ENCODE measurements around the gene MORN1.

MORN1 gene

DNA sequence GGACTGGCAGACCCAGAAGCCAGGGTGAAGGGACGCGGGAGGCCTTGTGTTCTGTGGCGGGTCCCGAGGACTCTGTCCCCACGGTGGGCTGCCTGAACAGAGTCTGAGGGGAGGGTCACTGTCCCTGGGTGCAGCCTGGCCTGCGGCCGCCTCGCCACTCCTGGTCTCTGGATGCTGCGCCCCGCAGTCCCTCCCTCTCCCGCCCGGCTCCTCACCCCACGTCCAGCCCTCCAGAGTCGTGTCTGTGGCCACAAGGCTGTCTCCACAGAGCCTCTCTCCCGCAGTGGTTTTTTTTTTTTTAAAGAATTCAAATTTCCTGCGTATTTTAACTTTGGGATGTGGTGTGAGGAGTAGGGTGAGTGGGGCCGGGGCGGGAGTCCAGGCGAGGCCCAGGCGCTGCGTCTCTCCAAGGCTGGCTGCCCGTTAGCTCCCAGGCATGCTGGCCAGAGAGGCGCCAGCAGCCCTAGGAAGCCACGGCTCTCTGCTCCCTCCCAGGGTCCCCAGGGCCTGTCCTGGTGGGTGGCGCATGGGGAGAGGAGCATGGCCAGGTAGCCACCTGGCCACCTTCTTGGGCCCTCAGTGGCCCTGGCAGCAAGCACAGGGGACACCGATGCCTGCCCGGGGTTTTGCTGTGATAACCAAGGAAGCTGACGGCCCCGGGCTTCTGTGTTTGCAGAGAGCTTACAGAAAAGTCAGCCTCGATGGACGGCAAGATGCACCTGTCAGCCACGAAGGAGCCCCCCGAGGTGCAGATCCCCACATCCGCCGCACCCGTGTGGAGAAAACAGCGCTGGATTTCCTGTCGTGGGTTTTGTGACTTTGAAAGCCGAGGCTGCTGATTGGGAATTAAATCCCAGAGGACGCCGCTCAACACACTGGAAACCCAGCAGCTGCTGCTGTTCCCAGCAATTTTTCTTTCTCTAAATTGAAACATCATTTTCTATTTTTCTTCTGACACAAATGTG, 72.8 kb downstream of the MORN1 start:
- no peak for DNase-seq (ENCODE audit: low spot score)

DNA sequence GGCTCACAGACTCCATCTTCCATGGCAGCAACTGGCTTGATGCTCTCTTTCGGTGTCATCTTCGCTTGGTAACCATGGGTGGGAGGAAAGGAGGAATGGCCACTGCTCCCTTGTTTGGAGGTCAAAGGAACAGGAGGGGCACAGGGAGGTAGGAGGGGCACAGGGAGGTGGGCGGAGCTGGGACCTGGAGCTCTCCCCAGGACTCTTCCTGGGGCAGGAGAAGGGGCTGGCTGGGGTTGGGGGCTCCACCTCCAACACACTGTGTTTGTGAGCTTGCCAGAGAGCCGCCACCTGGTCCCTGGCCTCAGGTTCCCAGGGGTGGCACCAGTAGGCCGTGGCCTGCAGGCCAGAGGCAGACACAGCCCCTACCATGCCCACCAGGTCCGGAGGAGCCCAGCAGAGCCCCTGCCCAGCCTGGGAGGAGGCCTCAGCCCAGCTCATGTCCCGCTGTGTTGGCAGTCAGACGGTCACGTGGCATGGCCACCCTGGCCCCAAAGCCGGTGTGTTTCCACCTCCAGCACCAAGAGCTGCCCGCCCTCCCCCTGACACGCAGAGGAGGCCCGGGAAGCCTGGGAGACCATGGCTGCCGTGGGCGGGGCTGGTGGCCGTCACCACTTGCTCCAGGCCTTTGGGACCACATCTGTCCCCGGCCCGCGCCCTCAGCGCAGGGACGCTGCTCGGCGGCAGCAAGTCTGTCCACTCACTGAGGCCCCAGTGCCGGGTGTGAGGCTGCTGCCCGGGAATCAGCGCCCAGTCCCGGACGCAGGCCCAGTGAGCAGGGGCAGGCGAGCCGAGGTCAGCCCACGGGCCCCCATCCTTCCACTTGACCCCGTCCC, 73.9 kb downstream of the MORN1 start:
- no peak for DNase-seq (ENCODE audit: low spot score)

DNA sequence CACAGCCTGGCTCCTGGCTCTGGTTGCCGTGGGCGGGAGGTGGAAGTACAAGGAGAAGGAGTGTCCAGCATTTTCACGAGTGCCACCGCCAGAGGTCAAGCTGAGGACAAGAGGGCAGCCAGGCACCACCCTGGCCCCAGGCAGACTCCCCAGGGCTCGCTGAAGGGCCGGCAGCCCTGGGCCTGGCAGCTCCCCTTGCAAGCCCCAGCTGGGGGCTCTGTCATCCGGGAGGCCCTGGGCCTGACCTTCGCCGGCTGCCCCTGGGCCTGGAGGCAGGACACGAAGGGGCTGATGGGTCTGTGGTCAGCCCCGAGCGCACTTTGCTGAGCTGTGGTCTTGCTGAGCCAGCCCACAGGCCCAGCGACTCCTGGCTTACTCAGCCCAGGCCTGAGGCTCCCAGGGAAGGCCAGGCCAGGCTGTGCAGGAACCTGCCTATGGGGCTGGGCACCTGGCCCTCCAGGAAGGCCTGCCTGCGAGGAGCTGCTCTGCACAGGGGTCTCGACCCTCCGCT, 74.8 kb downstream of the MORN1 start:
- no peak for DNase-seq (ENCODE audit: low spot score)

DNA sequence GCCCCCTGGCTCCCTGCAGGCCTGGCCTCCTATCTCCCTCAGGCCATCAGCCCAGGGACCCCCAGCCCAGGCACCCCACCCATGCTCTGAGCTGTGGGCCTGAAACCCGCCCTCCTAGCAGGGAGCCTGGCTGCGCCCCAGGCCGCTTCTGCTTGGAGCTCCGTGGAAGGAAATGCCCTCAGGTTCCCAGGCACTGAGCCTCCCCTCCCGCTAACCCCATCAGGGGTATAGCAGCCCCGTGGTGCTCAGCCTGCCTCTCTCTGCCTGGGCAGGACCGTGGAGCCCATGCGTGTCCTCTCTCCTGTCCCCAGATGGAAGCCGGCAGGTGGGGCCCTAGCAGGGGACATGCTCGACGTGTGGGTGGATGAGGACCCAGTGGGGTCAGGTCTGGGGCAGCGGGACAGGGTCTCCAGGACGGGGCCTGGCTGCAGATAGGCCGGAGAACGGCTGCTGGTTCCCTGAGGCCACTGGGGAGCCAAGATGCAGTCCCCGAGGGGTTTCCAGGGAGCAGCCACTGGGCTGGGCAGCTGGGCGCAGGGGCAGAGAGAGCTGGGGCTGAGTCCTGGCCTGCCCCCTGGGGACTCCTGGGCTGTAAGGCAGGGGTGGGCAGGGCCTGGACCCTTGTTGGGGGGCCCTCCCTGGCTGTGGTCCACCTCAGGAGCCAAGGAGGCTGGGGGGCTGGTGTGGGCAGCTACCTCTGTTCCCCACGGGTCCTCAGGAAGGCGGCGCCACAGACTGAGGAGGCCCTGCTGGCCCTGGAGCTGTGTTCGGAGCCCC, 75.5 kb downstream of the MORN1 start:
- no peak for DNase-seq (ENCODE audit: low spot score)

DNA sequence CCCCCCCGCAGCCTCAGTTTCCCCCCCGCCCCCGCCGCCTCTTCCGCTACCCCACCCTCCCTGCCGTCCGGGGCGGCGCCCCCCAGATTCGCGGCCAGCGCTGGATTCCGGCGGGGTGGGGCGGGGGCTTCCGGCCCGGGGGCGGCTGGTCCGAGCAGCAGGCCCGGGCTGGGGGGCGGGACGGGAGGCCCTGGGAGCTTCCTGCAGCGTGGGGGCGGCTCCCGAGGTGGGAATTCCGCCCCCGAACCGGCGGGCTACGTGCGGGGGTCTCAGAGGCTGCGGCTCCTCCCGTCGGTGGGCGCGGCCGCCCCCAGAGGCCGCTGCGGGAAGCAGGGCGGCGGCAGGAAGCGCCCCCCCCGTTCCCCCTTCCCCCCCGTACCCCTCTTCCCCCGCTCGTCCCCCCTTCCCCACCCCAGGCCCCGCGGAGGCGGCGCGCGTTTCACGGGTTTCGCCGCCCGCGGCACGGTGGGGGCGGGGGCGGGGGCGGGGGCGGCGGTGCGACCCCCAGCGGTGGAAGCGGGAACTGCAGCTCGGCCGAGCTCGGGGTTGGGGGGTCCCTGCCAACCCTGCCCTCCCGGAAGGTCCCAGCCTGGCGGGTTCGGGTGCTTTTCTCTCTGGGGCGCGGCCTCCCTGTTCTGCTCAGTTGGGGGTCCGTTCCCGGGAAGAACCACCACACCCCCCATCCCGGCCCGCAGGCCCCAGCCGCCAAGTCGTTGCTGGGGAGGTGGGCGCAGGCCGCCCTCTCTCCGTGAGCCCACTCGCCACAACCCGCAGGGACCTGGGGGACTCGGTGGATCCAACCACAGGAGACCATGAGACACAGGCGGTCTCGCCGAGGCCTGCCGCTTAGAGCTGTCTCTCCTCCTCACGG, 76.3 kb downstream of the MORN1 start:
- peak; percentile 94 for DNase-seq (ENCODE audit: low spot score)

DNA sequence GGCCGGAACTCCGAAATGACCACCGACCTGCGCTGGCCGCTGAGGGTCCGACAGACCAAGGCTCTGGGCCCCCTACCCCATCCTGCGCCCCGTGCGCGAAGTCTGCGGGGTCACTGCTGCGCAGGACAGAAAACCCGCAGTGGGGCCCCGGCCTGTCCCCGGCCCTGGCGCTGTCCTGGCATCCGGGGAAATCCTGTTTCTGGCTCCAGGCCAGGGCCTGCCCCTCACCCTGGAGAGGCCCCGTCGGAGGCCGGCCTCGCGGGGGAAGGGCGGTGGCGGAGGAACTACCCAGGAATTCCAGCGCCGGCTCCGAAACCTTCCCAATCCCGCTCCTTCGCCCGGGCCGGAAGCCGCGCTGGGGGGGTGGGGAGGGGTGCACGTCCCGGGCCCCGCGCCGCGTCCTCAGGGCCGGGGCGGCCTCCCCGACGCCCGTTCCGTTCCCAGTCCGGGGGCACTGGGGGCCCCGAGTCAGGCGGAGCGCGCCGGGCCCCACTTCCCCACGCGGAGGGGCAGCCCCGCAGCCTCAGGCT, 77.0 kb downstream of the MORN1 start:
- DNase-seq (ENCODE audit: low spot score), result peak; percentile 89

DNA sequence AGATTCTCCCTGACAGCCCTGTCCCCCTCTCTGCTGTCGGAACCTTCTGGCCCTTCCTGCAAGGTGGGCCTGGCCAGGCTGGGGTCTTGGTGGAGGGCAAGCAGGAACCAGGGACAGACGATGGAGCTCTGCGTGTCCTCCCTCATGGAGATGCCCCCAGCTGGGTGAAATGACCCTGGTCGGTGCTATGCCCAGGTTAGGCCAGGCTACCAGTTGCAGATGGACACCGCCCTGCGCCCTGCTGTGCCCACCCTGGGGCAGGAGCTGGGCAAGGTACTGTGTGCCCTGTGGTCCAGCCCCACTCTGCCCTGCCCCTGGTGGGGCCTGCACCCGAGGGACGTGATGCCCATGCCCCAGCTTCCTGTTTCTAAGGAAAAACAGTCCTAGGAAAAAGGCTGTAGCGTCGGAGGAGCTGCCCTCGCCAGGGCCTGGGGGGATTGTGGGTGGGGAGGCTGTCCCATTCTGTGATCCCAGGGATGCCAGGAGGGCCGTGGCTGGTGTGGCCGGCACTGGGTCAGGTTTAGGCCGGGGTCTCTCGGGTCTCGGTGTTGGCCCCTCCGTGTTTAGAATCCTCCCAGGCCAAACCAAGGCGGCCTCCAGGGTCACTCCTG, 77.6 kb downstream of the MORN1 start:
- no peak for DNase-seq (ENCODE audit: low spot score)

DNA sequence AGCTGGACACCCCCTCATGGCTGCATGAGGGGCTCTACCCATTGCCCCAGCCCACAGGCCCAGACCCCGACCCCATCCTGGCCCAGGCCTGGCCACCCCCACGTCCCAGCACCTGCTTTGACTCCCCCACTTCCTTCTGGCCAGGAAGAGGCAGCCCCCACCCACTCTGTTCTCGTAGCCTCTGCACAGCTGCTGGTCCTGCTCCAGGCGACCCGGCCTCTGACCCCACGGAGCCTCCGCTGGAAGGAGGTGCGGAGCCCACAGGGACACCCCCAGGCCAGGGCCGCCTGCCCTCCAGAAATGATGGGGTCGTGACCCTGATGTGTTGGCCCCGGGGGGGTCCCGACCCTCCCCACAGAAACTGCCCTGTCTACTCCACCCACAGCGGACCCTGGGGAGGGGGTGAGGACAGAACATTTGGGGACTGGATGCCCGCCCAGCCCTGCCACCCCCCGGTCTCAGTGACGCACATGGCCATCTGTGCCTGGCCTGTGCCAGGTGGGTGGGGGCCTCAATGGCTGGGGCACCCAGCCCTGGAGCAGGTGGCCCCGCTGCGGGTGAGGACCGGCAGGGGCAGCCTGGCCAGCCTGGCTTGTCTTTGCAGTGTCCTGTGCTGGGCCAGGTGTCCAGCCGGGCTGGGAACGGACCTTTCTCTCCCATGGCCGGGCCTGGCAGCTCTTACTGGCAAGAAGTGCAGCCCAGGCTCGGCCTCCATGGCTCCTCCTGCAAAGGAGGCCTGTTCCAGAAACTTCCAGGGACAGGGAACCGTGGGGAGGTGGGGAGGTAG, 78.6 kb downstream of the MORN1 start:
- no peak for DNase-seq (ENCODE audit: low spot score)

DNA sequence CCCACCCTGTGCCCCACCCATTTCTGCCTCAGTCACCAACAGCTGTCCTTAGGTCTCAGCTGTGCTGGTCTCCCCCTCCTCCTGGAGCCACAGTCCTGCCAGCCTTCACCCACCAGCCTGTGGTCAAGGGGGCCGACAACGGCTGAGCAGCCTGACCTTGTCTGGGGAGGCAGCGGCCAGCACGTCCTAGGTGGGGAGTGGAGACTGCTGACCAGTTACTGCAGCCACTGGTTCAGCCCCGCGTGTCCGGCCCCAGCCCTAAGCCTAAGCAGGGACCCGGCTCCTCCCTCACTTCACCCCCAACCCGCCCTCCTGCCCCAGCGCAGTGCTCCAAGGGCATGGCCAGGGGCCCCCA, 79.2 kb downstream of the MORN1 start:
- DNase-seq (ENCODE audit: low spot score), result no peak

DNA sequence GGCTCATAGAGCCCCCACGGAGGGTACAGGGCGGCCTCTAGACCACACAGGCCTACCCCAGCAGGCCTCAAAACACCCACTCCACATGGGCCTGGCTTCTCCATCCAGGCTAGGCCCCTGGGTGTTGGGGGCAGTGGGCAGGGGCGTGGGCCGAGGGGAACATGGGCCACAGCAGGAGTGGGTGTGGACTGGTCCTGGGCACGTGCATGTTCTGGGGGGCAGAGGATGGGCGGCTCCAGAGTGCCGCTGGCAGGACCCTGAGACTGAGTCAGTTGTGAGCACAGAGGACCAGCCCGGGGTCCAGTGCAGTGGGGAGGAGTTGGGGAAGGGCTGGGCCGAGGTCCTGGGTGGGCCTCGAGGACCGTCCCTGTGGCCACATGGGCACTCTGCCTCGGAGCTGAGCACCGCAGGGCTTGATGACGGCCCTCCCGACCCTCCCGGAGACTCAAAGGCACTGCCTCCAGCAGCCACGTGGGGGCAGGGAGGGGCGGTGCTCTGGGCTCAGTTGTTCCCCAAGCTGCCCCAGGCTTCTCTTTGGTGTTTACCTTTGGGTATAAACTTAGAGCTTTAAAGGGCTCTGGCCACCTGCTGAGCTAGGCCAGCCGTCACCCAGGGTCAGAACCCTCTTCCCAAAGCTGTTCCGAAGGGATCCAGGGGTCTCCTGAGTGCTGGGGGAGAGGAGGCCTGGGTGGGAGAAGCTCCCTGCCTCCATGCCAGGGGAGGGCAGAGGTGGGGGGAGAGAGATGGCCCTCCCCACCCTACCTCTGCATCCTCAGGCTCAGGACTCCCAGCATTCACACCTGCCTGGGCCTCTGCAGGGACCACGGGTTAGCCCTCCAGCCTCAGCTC, 79.9 kb downstream of the MORN1 start:
- peak; percentile 84 for DNase-seq (ENCODE audit: low spot score)

DNA sequence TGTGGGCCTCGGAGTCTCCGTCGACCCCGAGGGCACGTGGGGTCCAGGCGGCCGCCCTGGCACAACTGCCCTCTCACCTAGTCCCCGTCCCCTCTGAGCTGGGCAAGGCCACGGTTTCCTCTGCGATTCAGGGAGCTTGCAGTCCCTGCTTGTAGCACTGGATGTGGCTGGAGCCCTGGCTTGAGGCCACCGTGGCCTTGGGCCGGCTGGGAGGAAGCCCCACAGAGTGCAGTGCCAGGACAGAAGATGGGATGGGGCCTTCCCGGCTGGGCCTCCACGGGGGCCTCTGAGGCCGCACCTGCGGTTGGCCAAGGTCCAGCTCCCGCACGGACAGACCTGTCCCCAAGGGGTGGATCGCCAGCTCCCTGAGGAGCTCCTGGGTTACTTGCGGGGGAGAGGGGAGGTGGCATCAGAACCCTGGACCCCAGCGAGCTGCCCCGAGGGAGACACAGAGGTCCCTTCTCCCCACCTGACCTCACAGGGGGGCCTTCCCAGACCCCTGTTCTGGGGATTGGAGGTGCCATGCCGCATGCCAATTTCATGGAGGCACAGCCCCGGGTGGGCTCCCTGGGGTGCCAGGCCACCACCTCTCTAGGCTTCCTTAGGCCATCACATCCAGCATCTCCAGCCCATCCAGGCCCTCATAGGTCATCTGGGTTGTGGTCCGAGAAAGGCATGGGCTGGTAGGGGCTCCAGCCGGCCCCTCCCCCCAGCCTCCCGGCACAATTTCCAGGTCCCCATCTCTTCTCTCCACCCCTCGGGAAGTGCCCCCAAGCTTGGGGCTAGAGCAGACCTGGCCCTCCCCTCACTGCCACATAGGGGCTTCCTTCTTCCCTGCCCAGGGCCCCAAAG, 80.8 kb downstream of the MORN1 start:
- no peak for DNase-seq (ENCODE audit: low spot score)

DNA sequence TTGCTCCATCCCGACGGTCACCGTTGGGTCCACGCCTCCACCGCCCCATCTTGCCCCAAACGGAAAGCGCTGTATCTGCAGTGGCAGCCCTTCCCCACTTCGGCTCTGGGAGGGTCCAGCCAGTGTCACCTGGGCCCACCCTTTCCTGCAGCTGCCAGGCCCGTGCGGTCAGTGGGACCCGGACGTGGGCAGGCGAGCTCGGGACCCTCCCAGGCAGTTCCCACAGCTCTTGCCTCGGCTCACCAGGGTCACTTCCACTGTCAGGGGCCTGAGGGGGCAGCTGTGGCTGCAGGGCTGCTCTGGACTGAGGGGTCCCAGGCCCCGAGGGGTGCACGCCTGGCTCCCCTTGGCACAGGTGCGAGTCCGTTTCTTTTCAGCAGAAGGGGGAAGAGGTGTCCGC, 82.5 kb downstream of the MORN1 start:
- DNase-seq (ENCODE audit: low spot score), result no peak

DNA sequence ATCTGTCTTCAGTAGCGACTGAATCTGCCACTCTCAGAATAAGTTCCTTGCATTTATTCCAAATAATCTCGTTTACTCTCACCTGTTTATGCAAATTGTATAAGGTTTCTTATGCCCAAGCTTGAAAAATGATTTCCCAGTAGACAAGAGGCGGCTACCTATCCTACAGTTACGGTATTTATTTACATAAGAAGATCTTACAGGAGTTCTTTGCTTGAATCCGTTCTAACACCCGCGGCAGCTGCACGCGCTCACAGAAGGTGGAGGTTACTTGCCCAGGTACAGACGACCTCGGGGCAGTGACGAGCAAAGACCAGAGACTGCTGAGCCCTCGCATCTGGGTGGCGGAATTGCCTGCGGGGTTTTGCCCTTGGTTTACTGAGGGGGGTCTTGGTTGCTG, 83.4 kb downstream of the MORN1 start:
- DNase-seq (ENCODE audit: low spot score), result no peak

DNA sequence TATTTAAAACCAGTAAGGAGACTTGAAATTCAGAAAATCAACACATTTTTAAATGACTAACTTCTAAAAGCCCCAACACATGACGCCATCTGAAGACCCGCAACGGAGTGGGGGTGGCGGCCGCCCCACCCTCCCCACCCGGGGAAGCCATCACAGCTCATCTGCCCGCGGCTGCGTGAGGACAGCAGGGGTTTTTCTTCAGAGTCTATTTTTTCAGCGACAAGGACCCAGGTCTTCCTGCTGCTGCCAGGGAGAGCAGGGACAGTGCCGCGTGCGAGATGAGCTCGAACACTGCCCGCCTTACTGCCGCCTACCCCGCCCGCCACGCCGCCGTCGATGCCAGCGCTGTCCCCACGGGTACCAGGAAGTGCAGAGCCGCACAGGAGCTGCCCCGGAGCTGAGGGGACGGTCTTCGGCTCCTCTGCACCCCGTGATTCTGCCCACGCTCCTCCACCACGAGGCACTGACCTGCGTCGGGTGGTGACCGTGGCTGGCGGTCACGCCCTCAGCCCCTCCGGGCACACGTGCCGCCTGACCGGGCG, 84.2 kb downstream of the MORN1 start:
- DNase-seq (ENCODE audit: low spot score), result no peak

DNA sequence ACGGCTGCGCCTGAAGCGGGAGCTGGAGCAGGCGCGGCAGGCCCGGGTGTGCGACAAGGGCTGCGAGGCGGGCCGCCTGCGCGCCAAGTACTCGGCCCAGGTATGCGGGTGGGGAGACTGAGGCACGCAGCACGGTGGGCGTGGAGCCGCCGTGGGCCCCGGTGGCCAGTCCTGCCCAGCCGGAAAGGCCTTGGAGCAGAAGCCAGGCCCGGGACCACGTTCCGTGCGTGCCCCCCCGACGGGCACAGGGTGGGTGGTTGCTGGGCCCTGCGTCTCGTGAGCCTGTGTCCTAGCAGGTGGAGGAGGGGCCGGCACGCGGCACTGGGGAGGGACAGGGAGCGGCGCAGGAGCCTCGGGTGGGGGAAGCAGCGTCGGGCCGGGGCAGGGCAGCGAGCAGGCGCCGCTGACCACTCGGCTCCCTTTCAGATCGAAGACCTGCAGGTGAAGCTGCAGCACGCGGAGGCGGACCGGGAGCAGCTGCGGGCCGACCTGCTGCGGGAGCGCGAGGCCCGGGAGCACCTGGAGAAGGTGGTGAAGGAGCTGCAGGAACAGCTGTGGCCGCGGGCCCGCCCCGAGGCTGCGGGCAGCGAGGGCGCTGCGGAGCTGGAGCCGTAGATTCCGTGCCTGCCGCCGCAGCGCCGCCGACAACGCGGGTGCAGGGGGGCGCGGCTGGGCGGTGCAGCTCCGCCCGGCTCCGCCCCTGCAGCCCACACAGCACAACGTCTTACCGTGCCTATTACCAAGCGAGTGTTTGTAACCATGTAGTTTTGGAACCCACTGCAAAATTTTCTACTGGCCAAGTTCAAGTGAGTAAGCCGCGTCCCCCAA, 85.0 kb downstream of the MORN1 start:
- peak; percentile 60 for DNase-seq (ENCODE audit: low spot score)

DNA sequence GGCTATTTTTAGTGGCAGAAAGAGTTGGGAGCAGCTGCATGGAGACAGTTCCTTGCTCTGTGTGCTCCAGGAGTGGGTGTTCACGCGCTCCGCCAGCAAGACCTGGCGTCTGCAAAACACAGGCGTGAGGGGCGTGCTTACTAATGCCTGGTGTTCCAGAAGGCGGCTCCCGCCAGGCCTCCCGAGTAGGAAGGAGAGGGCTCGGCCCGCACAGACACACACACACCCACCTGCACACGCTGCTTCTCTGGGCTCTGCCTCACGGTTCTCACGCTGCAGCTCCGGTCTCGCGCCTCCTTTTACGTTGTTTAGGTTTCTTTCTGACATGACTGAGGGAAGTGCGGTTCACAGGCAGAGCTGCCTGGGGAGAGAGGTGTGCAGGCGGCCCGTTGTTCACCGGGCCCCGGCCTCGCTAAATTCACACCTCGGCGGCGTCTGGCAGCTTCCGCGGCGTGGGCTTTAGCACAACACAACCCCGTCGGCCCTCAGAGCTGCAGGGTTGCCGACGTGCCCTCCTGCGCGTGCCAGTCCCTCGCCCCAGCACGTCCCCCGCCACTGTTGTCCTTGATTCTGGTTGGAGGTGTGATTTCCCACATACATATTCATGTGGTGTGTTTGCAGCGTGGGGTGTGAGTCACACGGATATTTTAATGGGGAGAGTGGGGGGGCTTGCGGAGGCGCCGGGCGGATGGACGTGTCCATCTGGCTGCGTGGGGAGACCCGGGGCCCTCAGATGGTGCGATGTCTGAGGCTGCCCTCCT, 86.3 kb downstream of the MORN1 start:
- DNase-seq (ENCODE audit: low spot score), result no peak

Data from iPS-NIHi11 (cell line).